Tibial nerve (tissue), 3 donors: Measurements from ENCODE around the gene PROCA1.

Experiments
- POLR2A ChIP-seq, 2 donors: fragments of 450-650 bp; IDR thresholded peaks; one replicate each; pipeline ENCODE4 v1.6.1; 2017; ENCODE audit warnings: antibody characterized with exemption in 2 of 2, mild to moderate bottlenecking in 2 of 2, moderate library complexity in 2 of 2
- TF ChIP-seq, protein P1 (sequence below), 5 experiments: fragments of 200-600 bp in 3 of 5; fragments of 450-650 bp in 2 of 5; sonication (generic) in 3 of 5; IDR thresholded peaks; one replicate each; pipeline ENCODE4 v1.5.1; 2016 to 2019; ENCODE audit warnings: antibody characterized with exemption in 5 of 5, mild to moderate bottlenecking in 3 of 5, moderate library complexity in 2 of 5

DNA sequence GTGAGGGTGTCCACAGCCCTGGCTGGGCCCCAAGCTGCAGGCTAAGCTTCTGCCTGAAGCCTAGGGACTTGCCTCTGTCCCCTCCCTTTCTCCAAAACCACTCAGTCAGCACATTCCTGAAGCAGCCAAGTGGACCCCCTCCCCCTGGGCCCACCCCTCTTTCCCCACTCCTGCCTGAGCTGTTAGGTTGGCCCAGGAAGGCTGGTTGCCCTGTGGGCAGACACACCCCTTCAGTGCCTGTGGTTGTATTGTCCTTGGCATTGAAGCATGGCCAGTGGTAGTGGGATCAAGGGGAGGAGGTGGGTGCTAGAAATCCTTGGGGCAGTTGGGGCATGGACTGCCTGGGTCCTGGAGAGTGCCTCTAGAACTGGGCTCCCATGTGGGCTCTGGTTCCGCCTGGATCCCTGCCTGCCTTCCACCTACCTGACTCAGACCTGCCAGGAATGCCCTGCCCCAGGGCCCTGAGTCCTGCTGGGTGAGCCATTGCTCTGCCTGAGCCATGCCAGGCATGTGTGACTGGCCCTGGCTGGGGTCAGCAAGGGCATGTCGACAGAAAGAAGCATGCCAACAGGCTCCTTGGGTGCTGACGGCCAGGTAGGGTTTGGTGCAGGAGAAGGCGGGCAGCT is 34.2 kb upstream of the PROCA1 start:
- TF ChIP-seq, protein P1, sequence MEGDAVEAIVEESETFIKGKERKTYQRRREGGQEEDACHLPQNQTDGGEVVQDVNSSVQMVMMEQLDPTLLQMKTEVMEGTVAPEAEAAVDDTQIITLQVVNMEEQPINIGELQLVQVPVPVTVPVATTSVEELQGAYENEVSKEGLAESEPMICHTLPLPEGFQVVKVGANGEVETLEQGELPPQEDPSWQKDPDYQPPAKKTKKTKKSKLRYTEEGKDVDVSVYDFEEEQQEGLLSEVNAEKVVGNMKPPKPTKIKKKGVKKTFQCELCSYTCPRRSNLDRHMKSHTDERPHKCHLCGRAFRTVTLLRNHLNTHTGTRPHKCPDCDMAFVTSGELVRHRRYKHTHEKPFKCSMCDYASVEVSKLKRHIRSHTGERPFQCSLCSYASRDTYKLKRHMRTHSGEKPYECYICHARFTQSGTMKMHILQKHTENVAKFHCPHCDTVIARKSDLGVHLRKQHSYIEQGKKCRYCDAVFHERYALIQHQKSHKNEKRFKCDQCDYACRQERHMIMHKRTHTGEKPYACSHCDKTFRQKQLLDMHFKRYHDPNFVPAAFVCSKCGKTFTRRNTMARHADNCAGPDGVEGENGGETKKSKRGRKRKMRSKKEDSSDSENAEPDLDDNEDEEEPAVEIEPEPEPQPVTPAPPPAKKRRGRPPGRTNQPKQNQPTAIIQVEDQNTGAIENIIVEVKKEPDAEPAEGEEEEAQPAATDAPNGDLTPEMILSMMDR (IDR thresholded peaks at IDR 0.05): no peak
- no peak for TF ChIP-seq POLR2A (IDR thresholded peaks at IDR 0.05)
